RWPE1 (cell line): ENCODE results near the gene SRI.

Experiments used
- CTCF ChIA-PET: fragments of 350-600 bp; sonication (Branson Sonifier 250); formaldehyde crosslinking; extraction: SDS; loops from one replicate; lab custom pipeline; 2021; lab: Yijun Ruan, JAX
- POLR2A ChIA-PET: fragments of 400-600 bp; formaldehyde crosslinking; extraction: SDS; loops from one replicate; lab custom pipeline; 2020; ENCODE audit warnings: antibody characterized with exemption; ENCODE audit not compliant: low non-redundant PET; lab: Yijun Ruan, JAX
- DNase-seq: peaks from one replicate; pipeline ENCODE4 v3.0.0; 2012; ENCODE audit warnings: low spot score
- H3K27ac ChIP-seq: fragments of 450-650 bp; 2 replicates; pipeline ENCODE4 v1.5.1; 2017
- TF ChIP-seq, protein P1 (sequence below): fragments of 450-650 bp; conservative IDR thresholded peaks from 2 replicates; pipeline ENCODE4 v1.5.1; 2017; ENCODE audit warnings: low read depth, mild to moderate bottlenecking

SRI gene

DNA sequence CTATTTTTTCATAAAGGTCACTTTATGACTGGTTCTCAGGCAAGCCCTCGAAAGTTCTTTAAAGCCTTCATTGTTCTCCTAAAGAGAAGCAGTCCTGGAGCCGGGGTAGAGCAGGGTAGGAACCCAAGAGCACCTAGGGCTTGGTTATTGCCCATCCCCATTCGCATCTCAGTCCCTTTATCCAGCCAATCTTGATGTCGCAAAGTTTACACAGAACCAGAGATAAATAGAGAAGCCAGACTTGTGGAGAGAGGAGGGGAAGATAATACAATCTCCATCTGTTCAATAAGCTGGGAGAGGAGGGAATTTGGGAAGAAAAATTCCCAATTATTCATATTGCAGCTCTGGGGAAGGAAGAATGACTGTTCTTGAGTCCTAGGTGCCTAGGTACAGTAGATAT is 6.4 kb upstream of the SRI start:
- TF ChIP-seq, protein P1, sequence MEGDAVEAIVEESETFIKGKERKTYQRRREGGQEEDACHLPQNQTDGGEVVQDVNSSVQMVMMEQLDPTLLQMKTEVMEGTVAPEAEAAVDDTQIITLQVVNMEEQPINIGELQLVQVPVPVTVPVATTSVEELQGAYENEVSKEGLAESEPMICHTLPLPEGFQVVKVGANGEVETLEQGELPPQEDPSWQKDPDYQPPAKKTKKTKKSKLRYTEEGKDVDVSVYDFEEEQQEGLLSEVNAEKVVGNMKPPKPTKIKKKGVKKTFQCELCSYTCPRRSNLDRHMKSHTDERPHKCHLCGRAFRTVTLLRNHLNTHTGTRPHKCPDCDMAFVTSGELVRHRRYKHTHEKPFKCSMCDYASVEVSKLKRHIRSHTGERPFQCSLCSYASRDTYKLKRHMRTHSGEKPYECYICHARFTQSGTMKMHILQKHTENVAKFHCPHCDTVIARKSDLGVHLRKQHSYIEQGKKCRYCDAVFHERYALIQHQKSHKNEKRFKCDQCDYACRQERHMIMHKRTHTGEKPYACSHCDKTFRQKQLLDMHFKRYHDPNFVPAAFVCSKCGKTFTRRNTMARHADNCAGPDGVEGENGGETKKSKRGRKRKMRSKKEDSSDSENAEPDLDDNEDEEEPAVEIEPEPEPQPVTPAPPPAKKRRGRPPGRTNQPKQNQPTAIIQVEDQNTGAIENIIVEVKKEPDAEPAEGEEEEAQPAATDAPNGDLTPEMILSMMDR = no peak
- no peak for DNase-seq
- H3K27ac ChIP-seq = no peak overlapping the region
- ChIA-PET POLR2A (no interaction called here), CTCF (interaction anchor here (1.4 kb wide), 1 partner anchor 17 kb away, joined by 4 read pairs; no protein-coding TSS in a partner anchor)

GRCh38 chr7:88224601-88225275 is 4.9 kb upstream of the SRI start:
- CTCF ChIA-PET = interaction anchor here (1.0 to 1.3 kb wide), 2 partner anchors 17 to 19 kb away, joined by 3 to 4 read pairs; no protein-coding TSS in a partner anchor
- peak; percentile 55 for DNase-seq
- POLR2A ChIA-PET = no interaction called here
- TF ChIP-seq, protein P1 = no peak
- no peak overlapping the region for H3K27ac ChIP-seq

DNA sequence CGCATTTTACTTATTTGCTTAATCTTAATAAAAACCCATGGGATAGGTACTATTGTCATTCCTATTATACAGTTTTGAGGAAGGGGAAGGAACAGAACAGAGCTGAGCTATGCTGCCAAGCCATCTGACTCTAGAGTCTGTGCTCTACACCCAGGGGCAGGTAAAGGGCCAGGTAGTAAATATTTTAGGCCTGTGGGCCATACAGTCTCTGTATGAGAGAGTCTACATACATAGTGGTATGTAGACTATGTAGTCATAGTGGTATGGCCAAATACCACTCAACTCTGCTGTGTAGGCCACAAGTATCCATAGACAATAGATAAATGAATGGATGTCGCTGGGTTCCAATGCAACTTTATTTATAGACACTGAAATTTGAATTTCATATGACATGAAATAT is 3.4 kb upstream of the SRI start:
- TF ChIP-seq, protein P1 = no peak
- H3K27ac ChIP-seq = no peak overlapping the region
- ChIA-PET CTCF (interaction anchor here (0.6 to 0.7 kb wide), 2 partner anchors 20 to 25 kb away, joined by 3 to 6 read pairs; no protein-coding TSS in a partner anchor), POLR2A (no interaction called here)
- no peak for DNase-seq

GRCh38 chr7:88218836-88219605 is 817 bp downstream of the SRI start:
- DNase-seq = peak; percentile 34
- CTCF ChIA-PET = no interaction called here
- H3K27ac ChIP-seq = peak overlapping the region; percentile 83
- POLR2A ChIA-PET = no interaction called here
- TF ChIP-seq, protein P1 = no peak

DNA sequence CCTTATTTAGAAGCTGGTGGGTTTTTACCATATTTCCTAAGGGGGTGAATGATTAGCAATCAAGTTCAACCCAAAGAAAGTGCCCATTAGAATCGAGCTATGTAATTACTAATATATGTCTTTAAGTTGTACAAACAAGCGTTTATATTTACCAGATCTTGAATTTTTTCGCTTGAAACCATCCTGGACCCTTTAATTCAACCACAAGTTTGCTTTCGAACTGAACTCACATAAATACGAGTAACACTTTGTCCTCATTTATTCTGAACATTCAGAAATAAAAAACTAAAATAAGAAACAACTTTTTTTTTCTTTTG is 1.5 kb downstream of the SRI start:
- CTCF ChIA-PET = no interaction called here
- TF ChIP-seq, protein P1 = no peak
- no peak for DNase-seq
- H3K27ac ChIP-seq = no peak overlapping the region
- POLR2A ChIA-PET = interaction anchor here (0.6 kb wide), 1 partner anchor 10 kb away, joined by 5 read pairs; no protein-coding TSS in a partner anchor

GRCh38 chr7:88217675-88218428 is 2.0 kb downstream of the SRI start:
- POLR2A ChIA-PET = interaction anchor here (0.6 kb wide), 1 partner anchor 10 kb away, joined by 5 read pairs; no protein-coding TSS in a partner anchor
- TF ChIP-seq, protein P1 = no peak
- CTCF ChIA-PET = interaction anchor here (0.5 kb wide), 1 partner anchor 560 kb away, joined by 5 read pairs; no protein-coding TSS in a partner anchor
- no peak for DNase-seq
- H3K27ac ChIP-seq = no peak overlapping the region
